ENCODE results near the gene COL23A1.

GRCh38 chr5:178524093-178524882 lies 65.9 kb downstream of the COL23A1 start:
- no peak for TF ChIP-seq CTCF (IDR thresholded peaks at IDR 0.05)
- TF ChIP-seq EZH2 (IDR thresholded peaks at IDR 0.05; ENCODE audit: borderline replicate concordance, insufficient read depth, low read depth, low read length, poor library complexity, severe bottlenecking), result no peak

Data from B cell (primary cell).